Endothelial cell of hepatic sinusoid (primary cell): ENCODE results near the gene MAP3K3.

Experiments
- in situ Hi-C: cut with HindIII; loops from 2 replicates; pipeline ENCODE4 v1.10.0; 2017; ENCODE audit warnings: low sequenced_read_pairs

MAP3K3 gene

DNA sequence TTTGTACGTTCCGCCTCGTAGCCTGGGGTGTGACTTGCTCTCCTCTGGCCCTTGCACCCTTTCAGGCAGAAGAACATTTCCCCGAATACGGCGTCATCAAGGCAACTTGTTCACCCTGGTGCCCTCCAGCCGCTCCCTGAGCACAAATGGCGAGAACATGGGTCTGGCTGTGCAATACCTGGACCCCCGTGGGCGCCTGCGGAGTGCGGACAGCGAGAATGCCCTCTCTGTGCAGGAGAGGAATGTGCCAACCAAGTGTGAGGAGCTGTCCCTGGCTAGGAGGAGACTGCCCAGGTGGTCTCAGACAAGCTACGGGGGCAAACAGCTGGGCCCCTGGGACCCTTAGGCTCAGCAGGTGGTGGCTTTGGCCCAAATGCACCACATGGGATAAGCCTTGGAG is 67.3 kb downstream of the MAP3K3 start:
- in situ Hi-C loops, result no loop called here

GRCh38 chr17:63692195-63692816 is 70.1 kb downstream of the MAP3K3 start:
- in situ Hi-C loops, result no loop called here

DNA sequence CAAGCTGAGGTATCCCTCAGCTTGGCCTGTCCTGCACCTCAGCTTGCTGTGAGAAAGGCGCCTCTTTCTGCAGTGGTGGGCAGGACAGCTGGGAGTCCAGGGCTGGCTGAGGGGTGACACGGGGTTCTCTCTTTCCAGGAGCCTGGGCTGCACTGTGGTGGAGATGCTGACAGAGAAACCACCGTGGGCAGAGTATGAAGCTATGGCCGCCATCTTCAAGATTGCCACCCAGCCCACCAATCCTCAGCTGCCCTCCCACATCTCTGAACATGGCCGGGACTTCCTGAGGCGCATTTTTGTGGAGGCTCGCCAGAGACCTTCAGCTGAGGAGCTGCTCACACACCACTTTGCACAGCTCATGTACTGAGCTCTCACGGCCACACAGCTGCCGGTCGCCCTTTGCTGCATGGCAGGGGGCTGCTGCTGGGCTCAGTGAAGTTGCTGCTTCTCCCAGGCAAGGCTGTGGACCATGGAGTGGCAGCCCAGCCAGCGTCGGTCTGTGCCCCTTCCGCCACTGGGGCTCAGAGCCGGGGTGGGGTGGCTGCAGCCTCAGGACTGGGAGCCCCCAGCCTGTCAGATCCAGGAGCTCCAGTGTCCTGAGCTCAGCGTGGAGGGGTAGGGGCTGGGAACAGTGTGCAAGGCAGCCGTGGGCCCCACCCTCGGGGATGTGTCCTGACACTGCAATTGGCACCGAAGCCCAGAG is 71.3 kb downstream of the MAP3K3 start:
- in situ Hi-C loops, result no loop called here

GRCh38 chr17:63694229-63694949 is 72.2 kb downstream of the MAP3K3 start:
- in situ Hi-C loops, result no loop called here

- in situ Hi-C loops, result no loop called here
Observed at GRCh38 chr17:63694950-63695773, 72.9 kb downstream of the MAP3K3 start.

DNA sequence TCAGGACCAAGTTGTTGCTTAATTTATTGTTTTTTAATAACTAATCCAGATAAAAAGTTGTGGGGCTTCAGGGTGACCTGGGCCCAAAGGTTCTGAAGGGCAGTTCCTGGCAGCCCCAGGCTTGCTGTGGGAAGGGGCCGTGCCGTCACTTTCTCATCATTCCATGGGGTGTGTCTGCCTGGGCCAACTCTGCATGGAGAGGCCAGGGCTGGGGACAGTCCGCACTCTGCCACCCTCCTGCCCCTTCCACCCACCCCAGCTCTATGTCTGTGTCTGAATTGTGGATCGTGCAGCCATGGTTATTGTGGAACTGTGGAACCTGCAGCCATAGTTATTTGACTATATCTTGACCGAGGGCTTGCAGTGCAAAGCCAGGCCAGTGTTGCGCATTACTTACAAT is 73.7 kb downstream of the MAP3K3 start:
- in situ Hi-C loops, result no loop called here

DNA sequence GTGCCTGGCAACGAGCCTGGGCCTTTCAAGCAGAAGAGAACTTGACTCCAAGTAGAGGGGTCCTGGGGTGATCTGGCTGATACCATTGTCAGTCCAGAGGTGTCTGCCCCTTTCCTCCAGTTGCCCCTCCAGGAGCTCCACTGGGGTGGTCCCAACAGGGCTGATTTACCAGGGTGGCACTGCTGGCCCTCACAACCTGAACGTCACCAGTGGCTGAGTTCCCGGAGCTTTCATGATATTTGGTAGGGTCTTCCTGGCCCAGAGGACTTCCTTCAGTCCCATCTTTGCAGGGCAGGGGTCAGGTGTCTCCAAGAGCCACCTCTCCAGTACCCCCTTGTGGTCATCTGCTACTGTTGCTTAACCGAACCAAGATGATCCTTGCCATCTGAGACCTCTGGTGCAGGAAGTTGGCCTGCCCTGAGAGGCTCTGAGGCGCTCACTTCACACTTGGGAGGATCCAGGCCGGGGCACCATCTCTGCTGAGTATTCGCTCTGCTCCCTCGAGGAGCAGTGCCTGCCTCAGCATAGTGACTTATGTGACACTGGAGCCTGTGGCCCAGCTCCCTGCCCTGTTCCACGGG is 74.3 kb downstream of the MAP3K3 start:
- in situ Hi-C loops, result no loop called here

- in situ Hi-C loops, result no loop called here
Observed at GRCh38 chr17:63697341-63698286, 75.4 kb downstream of the MAP3K3 start.

DNA sequence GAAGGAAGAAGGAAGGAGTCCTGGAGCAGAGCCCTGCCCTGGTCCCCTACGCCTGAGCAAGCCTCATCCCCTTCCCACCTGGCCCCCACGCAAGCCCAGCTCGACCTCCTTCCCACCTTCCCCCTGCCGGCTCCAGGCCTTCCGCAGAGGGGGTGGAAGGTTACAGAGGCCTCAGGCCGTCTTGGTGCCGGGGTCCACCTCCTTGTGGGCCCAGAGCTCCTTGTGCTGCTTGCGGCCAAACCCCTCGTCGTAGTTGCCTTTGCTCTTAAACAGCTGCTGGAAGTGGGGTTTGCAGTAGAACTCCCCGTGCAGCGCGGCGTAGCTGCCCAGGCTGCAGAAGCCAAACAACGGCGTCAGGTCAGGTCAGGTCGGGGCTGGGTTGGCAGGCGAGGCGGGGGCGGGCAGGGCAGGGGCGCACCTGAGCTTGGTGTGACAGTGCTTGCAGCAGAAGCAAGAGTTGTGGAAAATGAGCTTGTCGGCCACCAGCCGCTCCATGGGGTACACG is 76.2 kb downstream of the MAP3K3 start:
- in situ Hi-C loops, result no loop called here

DNA sequence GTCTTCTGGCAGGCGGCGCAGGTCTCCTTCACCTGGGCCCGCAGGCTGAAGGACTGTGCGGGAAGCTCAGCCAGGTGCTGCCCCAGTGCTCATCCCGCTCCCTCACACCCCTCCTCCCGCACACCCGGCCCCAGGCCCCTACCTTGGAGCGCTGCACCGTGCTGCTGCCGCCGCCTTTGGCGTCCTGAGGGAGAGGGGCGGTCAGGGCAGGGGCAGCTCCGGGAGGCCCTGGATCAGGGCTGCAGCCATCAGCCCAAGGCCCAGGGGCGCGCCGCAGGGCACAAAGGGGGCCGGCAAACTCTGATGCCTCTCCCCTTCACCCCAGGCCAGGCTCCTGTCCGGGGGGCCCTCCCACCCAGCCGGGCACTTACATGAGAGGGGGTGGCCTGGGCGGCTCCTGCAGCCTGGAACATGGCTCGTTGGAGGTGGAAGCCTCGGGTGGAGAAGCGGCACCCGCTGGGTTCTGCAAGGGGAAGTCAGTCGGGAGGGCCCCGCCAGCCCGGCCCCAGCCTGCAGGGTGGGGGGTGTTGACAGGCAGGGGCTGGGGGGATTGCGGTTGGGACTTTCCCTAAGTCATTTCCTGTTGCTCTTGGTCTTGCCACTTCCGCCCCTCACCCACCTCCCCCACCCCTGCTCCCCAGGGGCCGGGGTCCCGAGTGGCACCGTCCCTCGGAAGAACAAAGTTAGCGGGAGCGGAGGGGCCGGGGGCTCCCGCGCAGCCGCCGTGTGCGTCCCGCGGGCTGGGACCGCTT is 76.8 kb downstream of the MAP3K3 start:
- in situ Hi-C loops, result no loop called here

DNA sequence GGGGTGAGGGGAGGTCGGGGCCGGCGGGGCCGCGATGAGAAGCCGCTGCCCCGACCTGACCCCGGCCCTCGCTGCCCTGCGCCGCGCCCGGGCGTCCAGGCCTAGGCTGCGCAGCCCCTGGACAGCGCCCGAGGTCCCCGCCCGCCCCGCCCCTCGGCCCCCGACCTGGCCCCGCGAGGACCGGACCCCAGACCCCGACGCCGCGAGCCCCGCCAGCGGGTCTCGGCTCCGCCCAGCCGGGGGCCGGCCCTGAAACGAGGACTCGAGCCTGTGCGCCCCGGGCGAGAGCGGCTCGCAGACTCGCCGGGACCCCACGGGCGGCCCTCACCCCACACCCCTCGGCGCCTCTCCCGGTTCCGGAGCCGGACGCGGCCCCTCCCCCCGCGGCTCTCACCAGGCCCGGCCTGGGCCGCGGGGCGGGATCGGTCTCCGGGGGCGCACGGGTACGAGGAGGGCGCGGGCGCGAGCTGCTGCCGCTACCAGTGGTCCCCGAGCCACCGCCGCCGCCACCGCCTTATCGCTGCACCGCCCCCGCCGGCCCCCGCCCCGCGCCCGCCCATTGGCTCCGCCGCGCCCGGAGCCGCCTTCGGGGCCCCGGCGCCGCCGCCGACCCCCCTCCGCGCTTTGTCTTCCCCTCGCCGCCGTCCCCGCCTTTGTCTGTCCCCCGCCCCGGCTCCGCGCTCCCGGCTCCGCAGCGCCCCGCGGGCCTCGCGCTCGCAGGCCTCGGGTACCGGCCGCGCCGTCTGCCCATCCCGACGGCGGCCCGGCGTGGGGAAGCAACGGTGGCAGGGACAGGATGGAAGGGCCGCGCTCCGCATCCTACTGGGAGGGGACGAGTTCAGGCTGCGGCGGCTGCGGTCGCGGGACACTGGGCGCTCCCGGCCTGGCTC is 77.7 kb downstream of the MAP3K3 start, which contains the start of gene LIMD2:
Gene LIMD2 (minus strand): TSS at position 488 of the 890 bp plus-strand sequence. CDS start 827 bp downstream, outside the sequence.
- in situ Hi-C loops, result no loop called here

DNA sequence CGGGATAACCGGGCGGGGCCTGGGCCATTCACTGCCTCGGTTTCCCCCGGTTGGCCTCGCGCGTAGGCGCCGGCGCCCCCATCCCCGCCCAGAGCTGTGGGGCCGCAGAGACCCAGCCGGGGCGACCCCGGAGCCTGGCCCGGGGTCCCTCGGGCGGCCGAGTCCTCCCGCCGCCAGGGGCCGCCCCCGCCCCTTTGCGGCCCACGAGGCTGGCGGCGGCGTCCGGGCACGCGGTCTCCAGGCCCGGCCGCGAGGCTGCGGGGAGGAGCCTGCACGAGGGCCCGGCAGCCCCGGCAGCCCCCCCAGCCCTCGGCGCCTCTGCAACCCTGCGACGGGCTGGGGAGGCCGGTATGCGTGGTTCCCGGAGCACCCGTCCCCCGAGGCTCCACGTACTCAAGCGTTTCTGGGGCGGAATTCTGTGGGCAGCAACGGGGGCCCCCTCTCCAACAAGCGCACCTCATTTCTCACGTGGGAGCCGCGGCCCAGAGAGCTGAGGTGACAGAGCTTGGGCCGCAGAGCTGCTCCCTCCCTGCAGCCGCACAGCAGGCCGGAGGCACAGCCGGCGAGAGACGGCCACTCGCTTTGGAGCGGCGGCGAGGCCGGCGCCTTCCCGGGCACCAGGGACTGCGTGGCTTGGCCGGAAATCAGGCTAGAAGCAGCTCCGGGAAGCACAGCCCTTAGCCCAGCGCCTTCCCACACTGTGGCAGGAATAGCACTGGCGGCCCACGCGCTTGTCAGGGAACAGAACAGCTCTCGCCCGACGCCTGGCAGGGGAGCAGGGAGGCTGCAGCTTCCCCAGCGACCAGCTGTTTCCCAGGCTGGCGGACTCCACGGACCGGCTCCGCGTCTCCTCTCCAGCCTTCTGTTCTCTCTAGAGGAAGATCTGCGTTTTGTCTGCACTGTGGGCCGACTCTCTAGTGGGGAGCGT is 78.6 kb downstream of the MAP3K3 start:
- in situ Hi-C loops, result no loop called here

DNA sequence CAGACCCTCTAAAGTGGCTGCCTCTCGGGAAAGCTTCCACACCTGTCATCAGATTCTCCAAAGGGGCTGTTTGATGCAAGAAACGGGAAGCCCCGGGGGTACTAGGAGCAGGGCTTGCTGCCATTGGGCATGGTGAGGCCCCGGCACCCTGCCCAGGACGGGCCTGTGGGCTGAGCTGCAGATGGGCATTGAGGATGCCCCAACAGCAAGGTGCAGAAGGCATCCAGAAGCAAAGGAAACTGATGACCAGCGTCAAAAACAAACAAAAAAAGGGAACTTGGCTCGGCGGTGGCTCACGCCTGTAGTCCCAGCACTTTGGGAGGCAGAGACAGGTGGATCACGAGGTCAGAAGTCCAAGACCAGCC is 79.2 kb downstream of the MAP3K3 start:
- in situ Hi-C loops, result no loop called here

GRCh38 chr17:63701868-63702720 is 79.9 kb downstream of the MAP3K3 start:
- in situ Hi-C loops, result no loop called here

DNA sequence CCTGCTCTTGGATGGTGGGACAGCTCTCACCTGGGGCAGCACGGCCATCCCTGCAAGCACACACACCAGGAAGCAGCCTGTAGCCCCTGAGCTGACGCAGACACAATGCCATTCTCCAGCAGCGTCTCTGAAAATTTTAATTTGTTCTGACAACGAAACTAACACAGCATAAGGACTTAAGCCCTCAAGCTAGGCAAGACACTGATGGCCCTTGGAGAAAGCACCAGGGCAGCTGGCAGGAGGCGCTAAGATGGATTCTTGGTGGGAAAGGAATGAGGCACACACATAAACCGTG is 80.5 kb downstream of the MAP3K3 start:
- in situ Hi-C loops, result no loop called here

DNA sequence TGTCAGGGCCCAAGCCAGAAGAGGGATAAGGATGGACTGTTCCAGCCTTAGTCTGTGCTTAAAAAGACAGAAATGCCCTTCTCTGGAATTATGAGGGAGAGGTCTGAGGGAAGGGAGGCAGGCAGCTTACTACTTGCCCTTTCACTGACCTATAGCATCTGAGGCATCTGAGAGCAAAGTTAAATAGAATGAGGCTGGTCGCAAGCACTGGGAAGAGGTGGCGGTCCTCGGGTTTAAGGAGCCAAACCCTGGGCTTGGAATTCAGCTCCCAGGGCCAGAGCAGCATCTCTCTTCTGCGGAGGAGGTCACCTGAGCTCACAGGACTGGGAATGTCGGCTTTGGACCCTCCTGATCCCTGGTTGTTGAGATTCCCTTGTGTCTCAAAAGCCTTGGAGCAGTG is 80.8 kb downstream of the MAP3K3 start:
- in situ Hi-C loops, result no loop called here
